Measurements from ENCODE around the gene POTEJ. TPM values are rescaled to one million over a fixed set of nuclear protein-coding genes. Genes with fewer than 3 reads are reported as not detected.

POTEJ gene
- 0.12 TPM for total RNA-seq

GRCh38 chr2:130611140-130611539, at the start of gene POTEJ:
TSS of gene POTEJ (plus strand) at chr2:130611440. CDS start at chr2:130611533, 93 bp downstream.

GRCh38 chr2:130599393-130599792, 11.8 kb upstream of the POTEJ start, which contains the start of gene CFC1:
TSS of gene CFC1 (minus strand) at chr2:130599575. CDS start at chr2:130599287, 288 bp downstream.

Small RNA genes lying within 50 kb of the gene (small RNA-seq; reads per million reads assigned to genes)
- gene RF00017 (ENCODE audit: low replicate concordance) = not detected
- not detected for gene RNU6-848P (ENCODE audit: low replicate concordance)

Other genes with a start within 250 kb of the POTEJ start
- 0.06 TPM for gene POTEI, start 102.1 kb upstream of the POTEJ start, total RNA-seq
- not detected for gene CFC1B, start 90.2 kb upstream of the POTEJ start, total RNA-seq
- not detected for gene CFC1, start 11.9 kb upstream of the POTEJ start, total RNA-seq
- gene GPR148, start 117.6 kb downstream of the POTEJ start, total RNA-seq = not detected
- gene AMER3, start 144.1 kb downstream of the POTEJ start, total RNA-seq = 0.23 TPM
- 6.7 TPM for gene ARHGEF4, start 225.5 kb downstream of the POTEJ start, total RNA-seq